ENCODE results near the gene XCL1.

- TF ChIP-seq EZH2 (IDR thresholded peaks at IDR 0.05; ENCODE audit: insufficient read depth, poor library complexity, severe bottlenecking) (no peak), EZH2phosphoT487 (IDR thresholded peaks at IDR 0.05; ENCODE audit: insufficient read depth, low read depth) (no peak)
These were observed 5.8 kb upstream of the XCL1 start for GRCh38 chr1:168570652-168571051.
